Mesodermal cell (in vitro differentiated cells): ENCODE results near the gene NAALADL2.

Source experiments
- H3K27ac ChIP-seq: 2 replicates; pipeline ENCODE4 v1.7.0; 2013; ENCODE audit warnings: mild to moderate bottlenecking, low read depth, low read length, moderate library complexity; ENCODE audit not compliant: severe bottlenecking
- H3K36me3 ChIP-seq: 2 replicates; pipeline ENCODE4 v1.7.1; 2013; ENCODE audit warnings: mild to moderate bottlenecking, low read length, moderate library complexity; ENCODE audit not compliant: control insufficient read depth, insufficient read depth
- H3K4me1 ChIP-seq: one replicate; pipeline ENCODE4 v1.7.1; 2013; ENCODE audit warnings: mild to moderate bottlenecking, low read length; ENCODE audit not compliant: insufficient read depth, control insufficient read depth, poor library complexity, severe bottlenecking
- H3K4me3 ChIP-seq: 2 replicates; pipeline ENCODE4 v1.7.0; 2013; ENCODE audit warnings: low read length, control low read depth, mild to moderate bottlenecking; ENCODE audit not compliant: insufficient read depth, poor library complexity, severe bottlenecking; ENCODE audit errors: extremely low read depth
- H3K9me3 ChIP-seq: 2 replicates; pipeline ENCODE4 v1.7.1; 2013; ENCODE audit warnings: mild to moderate bottlenecking, low read length, moderate library complexity; ENCODE audit not compliant: control insufficient read depth
- WGBS, 2 experiments: methylation state at CpG; one replicate each; pipeline ENCODE4 v1.1.5; 2013; ENCODE audit warnings: missing lambda C conversion rate in 2 of 2; ENCODE audit not compliant: insufficient coverage in 2 of 2; 5-methylcytosine and 5-hydroxymethylcytosine counted together

NAALADL2 gene

DNA sequence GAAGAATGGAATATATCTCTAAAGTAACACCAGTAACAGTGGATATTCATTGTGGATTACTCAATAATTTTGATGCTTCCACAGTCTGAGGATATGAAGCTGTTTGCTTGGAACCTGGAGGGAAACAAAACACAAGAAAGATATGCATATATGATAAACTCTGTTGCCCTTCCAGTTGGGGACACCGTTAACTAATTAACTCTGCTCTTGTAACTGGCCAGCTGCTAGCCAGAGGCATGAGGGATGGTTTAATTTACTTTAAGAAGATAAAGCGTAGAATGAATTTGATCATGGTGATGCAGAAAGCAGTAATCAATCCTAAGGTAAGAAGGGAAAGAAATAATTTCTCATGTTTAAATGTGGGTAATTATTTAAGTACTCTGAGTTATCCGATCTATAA is 442.6 kb downstream of the NAALADL2 start:
- WGBS, 2 experiments = 80 to 100% methylated on average over 1 of the region's 3 CpGs
- H3K27ac ChIP-seq = no peak overlapping the region
- H3K9me3 ChIP-seq = no peaks in the 10 kb centered on the region
- no peaks in the 10 kb centered on the region for H3K4me1 ChIP-seq
- no peak overlapping the region for H3K4me3 ChIP-seq
- H3K36me3 ChIP-seq = no peaks in the 10 kb centered on the region

DNA sequence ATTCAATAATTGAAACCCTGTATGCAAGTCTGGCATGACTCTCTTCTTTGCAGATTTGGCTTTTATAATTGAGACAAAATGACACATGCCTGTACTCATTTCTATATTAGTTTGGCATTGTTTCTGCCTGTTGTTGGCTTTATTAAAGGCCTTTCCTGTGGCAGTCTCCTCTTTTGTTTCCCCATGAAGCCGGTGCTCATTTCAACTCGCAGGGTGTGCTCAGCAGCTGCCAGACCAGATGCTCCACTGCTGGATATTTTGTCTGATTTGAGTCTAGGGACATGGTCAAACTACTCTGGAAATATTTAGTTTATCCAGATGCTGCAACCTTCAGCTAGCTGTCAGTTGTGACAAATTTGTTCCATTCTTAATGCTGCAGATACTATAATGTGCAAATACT is 445.3 kb downstream of the NAALADL2 start:
- Histone ChIP-seq H3K36me3 (no peaks in the 10 kb centered on the region), H3K4me1 (no peaks in the 10 kb centered on the region), H3K9me3 (no peaks in the 10 kb centered on the region), H3K4me3 (no peak overlapping the region), H3K27ac (no peak overlapping the region)
- 83 to 92% methylated on average over 2 of the region's 2 CpGs for WGBS, 2 experiments

DNA sequence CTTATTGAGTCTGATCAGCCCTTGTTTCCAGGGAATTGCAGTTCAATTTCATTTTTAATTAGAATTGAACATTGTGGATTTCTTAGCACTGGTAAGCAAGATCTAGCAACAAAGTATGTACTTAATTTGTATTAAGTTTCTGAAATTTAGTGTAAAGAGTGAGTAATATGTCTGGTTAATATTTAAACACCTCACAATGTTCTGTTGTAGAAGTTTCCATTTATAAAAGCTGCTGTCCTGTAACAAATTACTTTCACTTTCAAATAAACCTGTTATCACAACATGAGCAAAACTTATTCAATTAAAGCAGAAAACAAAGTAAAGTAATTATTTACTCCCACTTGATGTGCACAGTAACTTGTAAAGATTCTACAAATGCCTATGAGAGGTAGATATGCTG is 448.5 kb downstream of the NAALADL2 start:
- H3K36me3 ChIP-seq = no peaks in the 10 kb centered on the region
- no peaks in the 10 kb centered on the region for H3K4me1 ChIP-seq
- no peak overlapping the region for H3K27ac ChIP-seq
- H3K9me3 ChIP-seq = no peaks in the 10 kb centered on the region
- no peak overlapping the region for H3K4me3 ChIP-seq

DNA sequence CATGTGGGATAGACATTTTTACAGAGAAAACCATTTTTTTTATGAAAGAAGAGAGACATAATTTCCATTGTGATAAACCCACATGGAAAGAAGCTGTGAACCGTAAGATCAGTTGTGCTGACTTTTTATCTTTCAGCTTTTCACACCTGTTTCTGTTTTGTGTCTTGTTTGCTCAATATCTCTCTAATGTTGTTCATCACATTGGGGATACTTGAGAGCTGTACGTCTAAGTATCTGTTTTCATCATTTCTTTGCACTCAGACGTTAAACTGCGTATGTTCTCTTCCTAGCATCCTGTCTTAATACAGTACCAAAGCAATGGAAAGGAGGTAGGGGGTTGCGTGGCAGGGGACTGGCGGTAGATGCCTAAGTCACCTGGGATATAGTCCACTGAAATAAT is 449.0 kb downstream of the NAALADL2 start:
- H3K27ac ChIP-seq = no peak overlapping the region
- H3K9me3 ChIP-seq = no peaks in the 10 kb centered on the region
- H3K36me3 ChIP-seq = no peaks in the 10 kb centered on the region
- WGBS, 2 experiments = no CpG with 5 or more reads among the region's 6 CpGs
- H3K4me3 ChIP-seq = no peak overlapping the region
- H3K4me1 ChIP-seq = no peaks in the 10 kb centered on the region

DNA sequence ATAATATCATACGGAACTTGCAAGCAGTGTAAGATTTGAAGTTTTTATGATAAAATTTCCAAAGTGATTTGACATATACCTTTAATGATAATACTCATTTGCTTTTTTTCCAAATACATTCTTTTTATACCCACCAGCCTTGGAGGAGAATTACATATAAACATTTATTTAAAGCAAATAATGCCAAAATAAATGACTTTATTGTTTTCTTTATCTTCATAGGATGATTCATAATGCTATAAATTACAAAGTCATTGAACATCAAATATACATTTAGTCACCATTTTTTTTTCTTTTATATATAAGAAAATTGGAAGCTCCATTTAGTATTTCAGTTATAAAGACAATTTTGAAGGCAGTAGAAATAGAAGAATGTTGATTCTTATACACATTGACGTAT is 450.9 kb downstream of the NAALADL2 start:
- H3K4me3 ChIP-seq = no peak overlapping the region
- no peak overlapping the region for H3K27ac ChIP-seq
- no peaks in the 10 kb centered on the region for H3K4me1 ChIP-seq
- H3K9me3 ChIP-seq = no peaks in the 10 kb centered on the region
- H3K36me3 ChIP-seq = no peaks in the 10 kb centered on the region
- no CpG with 5 or more reads among the region's 2 CpGs for WGBS, 2 experiments

DNA sequence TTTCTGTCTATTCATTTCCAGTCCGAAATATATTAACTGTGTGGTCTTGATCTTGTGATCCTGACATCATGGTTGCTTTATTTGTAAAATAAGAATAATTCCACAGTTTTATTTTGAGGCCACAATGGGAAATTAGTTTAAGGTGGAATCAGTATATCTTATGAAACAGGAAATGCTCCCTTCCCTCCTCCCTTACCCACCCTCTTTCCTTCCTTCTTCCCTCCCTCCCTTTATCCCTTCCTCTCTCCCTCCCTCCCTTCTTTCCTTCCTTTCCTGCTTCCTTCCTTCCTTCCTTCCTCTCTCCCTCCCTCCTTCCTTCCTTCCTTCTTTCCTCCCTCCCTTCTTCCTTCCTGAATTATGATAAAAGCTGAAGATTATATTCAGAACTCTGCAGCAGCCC is 452.3 kb downstream of the NAALADL2 start:
- Histone ChIP-seq H3K4me1 (no peaks in the 10 kb centered on the region), H3K4me3 (no peak overlapping the region), H3K36me3 (no peaks in the 10 kb centered on the region), H3K27ac (no peak overlapping the region), H3K9me3 (no peaks in the 10 kb centered on the region)
- WGBS, 2 experiments = no CpG with 5 or more reads among the region's 1 CpG

DNA sequence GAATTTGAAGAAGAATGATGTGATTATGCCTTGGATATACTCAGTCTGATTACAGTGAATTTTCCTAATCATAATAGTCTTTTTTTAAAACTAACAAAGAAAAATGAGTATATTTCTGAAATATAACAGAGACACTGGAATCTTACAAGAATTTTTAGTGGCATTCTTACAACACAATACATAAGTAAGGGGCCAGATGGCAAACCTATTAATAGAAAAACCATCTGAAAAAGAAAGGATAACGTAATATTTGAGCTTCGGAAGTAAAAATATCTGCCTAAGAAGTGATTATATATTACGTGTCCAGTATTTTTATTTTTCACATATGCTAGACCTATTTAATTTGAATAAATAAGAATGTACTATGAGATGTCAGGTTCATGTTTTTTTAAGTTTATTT is 452.8 kb downstream of the NAALADL2 start:
- no peaks in the 10 kb centered on the region for H3K4me1 ChIP-seq
- H3K9me3 ChIP-seq = no peaks in the 10 kb centered on the region
- no peaks in the 10 kb centered on the region for H3K36me3 ChIP-seq
- H3K4me3 ChIP-seq = no peak overlapping the region
- WGBS, 2 experiments = 100% methylated on average over 2 of the region's 3 CpGs; no CpG with 5 or more reads in 1 of the 2 experiments
- no peak overlapping the region for H3K27ac ChIP-seq

DNA sequence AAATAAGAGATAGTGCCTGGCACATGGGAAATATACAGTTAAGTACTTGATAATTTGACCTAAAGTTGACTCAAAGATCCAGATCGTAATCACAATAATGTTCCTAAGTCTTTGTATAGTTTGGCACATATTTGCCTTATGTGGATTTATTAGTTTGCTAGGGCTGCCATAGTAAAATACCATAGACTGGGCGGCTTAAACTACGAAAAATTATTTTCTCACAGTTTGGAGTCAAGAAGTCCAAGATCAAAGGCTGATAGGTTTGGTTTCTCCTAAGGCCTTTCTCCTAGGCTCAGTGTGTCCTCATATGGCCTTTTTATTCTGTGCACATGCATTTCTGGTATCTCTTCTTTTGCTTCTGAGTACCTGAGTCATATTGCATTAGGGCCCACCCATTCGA is 453.7 kb downstream of the NAALADL2 start:
- Histone ChIP-seq H3K27ac (no peak overlapping the region), H3K9me3 (no peaks in the 10 kb centered on the region), H3K36me3 (no peaks in the 10 kb centered on the region), H3K4me1 (no peaks in the 10 kb centered on the region), H3K4me3 (no peak overlapping the region)
- 74 to 100% methylated on average over 2 to 4 of the region's 4 CpGs for WGBS, 2 experiments

DNA sequence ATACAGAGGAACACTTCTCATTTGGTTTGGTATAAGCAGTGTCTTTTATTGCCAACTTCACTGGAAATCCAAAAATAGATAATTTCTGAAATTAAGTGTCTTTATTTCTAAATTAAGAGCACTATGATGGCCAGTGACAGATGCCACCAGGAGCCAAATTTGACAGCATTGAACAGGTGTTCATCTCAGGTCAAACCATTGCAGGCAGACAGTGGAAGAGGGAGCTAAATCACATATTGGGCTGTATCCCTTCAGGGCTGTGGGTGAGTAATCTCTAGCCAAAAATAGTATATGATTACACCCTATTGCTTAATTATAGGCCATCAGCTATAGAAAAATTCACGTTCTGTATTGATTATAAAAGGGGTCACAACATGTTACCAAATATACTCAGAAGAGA is 457.7 kb downstream of the NAALADL2 start:
- Histone ChIP-seq H3K9me3 (no peaks in the 10 kb centered on the region), H3K27ac (no peak overlapping the region), H3K4me3 (no peak overlapping the region), H3K36me3 (no peaks in the 10 kb centered on the region), H3K4me1 (no peaks in the 10 kb centered on the region)
- WGBS, 2 experiments = no CpG with 5 or more reads among the region's 1 CpG

DNA sequence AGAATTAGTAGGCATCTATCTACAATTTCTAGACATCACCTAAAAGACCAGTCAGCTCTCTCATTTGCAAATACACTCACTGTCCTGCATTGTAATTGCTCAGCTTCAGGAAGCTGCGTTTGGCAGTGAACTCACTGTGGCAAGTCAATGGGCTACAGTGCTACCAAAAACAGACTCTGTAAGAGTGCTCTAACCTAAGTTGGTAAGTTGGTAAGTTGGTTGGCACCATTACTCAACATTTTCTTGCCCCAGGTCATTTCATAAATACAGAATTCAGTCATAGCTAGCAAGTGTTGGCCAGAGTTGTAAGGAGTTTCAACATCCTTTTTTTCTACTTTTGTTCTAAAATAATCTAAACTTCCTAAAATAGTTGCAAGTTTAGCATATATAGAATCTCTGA is 466.3 kb downstream of the NAALADL2 start:
- Histone ChIP-seq H3K4me1 (no peaks in the 10 kb centered on the region), H3K4me3 (no peak overlapping the region), H3K36me3 (no peaks in the 10 kb centered on the region), H3K9me3 (no peaks in the 10 kb centered on the region), H3K27ac (no peak overlapping the region)
- no CpG with 5 or more reads among the region's 1 CpG for WGBS, 2 experiments

DNA sequence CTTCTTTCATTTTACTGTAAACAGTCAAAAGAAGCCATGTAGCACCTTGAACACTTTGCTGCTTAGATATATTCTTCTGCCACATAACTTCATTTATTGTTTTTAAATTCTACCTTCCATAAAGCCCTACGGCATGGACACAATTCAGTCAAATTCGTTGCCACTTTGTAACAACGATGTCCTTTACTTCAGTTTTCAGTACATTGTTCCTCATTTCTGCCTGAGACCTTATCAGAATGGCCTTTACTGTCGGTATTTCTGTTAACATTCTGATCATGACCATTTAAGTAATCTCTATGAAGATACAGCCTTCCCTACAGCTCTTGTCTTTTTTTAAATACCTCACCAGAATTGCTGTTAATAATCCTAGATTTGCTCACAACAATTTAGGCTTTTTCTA is 466.9 kb downstream of the NAALADL2 start:
- Histone ChIP-seq H3K36me3 (no peaks in the 10 kb centered on the region), H3K4me3 (no peak overlapping the region), H3K9me3 (no peaks in the 10 kb centered on the region), H3K4me1 (no peaks in the 10 kb centered on the region), H3K27ac (no peak overlapping the region)
- 77 to 90% methylated on average over 4 of the region's 4 CpGs for WGBS, 2 experiments

DNA sequence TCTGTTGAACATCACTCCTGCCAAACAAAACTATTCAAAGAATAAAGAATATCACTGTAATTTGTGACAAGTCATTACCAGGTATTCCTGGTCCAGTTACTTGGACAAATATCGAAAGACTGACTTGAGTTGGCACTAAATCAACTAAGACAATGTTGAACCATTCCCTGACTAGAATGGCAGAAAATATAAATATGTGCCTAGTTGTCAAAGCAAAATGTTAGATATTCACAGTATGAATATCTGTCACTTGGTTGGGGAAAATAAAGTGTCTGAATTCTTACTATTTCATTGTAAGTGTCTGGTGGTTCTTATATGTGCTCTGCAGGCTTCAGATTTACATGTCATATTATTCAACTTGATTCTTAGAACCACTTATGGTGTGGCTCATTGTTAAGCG is 470.2 kb downstream of the NAALADL2 start:
- Histone ChIP-seq H3K9me3 (no peaks in the 10 kb centered on the region), H3K27ac (no peak overlapping the region), H3K36me3 (no peaks in the 10 kb centered on the region), H3K4me1 (no peaks in the 10 kb centered on the region), H3K4me3 (no peak overlapping the region)
- WGBS, 2 experiments = 86 to 89% methylated on average over 1 to 2 of the region's 2 CpGs
